ENCODE measurements around the gene NR3C1.

DNA sequence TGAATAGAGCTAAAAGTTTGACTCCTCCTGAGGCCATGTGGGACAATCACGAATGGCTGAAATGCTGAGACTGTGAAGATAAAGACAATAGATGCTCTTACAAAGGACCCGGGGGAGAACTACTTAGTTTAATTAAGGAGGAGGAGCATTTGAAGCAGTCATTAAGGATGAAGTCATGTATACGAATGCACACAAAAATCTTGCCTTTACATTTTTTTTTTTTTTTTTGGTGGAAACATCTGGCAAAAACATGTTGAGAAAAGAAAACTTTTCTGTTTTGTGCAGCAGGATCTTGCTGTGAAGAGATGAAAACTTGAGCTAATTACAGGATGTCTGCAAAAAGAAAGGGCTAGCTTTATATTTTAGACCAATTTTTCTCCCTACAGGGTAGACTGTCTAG lies 42.3 kb upstream of the NR3C1 start:
- TF ChIP-seq, protein P1, sequence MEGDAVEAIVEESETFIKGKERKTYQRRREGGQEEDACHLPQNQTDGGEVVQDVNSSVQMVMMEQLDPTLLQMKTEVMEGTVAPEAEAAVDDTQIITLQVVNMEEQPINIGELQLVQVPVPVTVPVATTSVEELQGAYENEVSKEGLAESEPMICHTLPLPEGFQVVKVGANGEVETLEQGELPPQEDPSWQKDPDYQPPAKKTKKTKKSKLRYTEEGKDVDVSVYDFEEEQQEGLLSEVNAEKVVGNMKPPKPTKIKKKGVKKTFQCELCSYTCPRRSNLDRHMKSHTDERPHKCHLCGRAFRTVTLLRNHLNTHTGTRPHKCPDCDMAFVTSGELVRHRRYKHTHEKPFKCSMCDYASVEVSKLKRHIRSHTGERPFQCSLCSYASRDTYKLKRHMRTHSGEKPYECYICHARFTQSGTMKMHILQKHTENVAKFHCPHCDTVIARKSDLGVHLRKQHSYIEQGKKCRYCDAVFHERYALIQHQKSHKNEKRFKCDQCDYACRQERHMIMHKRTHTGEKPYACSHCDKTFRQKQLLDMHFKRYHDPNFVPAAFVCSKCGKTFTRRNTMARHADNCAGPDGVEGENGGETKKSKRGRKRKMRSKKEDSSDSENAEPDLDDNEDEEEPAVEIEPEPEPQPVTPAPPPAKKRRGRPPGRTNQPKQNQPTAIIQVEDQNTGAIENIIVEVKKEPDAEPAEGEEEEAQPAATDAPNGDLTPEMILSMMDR (IDR thresholded peaks at IDR 0.05; ENCODE audit: low read depth, low read length, poor library complexity, severe bottlenecking): no peak
- no peak for TF ChIP-seq EZH2phosphoT487 (IDR thresholded peaks at IDR 0.05; ENCODE audit: borderline replicate concordance, low read length)
